GM23338 (cell line): ENCODE data around the gene TMEM163. TPM values are rescaled to one million over a fixed set of nuclear protein-coding genes. Genes with fewer than 3 reads are reported as not detected.

Experiments used
- ATAC-seq: fragments of 200-7000 bp; cut with Tn5 transposase; 3 replicates; pipeline ENCODE4 v1.9.1; 2020
- DNase-seq: peaks from one replicate; pipeline ENCODE4 v3.0.0-alpha.2; 2015; ENCODE audit warnings: low spot score
- H2AFZ ChIP-seq: fragments of 200-600 bp; sonication (generic); 2 replicates; pipeline ENCODE4 v1.8.0; 2016; ENCODE audit warnings: antibody characterized with exemption, mild to moderate bottlenecking, moderate library complexity
- H3F3A ChIP-seq: fragments of 200-600 bp; sonication (generic); replicated peaks from 2 replicates; pipeline ENCODE4 v1.8.0; 2017; ENCODE audit warnings: antibody characterized with exemption, mixed run types, low read depth
- H3K27ac ChIP-seq: fragments of 200-600 bp; sonication (generic); 2 replicates; pipeline ENCODE4 v1.6.1; 2016; ENCODE audit warnings: low read depth
- H3K27me3 ChIP-seq: fragments of 200-600 bp; sonication (generic); 2 replicates; pipeline ENCODE4 v1.8.0; 2016; ENCODE audit warnings: mild to moderate bottlenecking, mixed run types, moderate library complexity; ENCODE audit not compliant: insufficient read depth
- H3K36me3 ChIP-seq: fragments of 200-600 bp; sonication (generic); 2 replicates; pipeline ENCODE4 v1.8.0; 2016; ENCODE audit warnings: mild to moderate bottlenecking; ENCODE audit not compliant: insufficient read depth
- H3K4me1 ChIP-seq: fragments of 200-600 bp; sonication (generic); 2 replicates; pipeline ENCODE4 v1.8.0; 2016; ENCODE audit warnings: mild to moderate bottlenecking, moderate library complexity; ENCODE audit not compliant: insufficient read depth
- H3K4me2 ChIP-seq: fragments of 200-600 bp; sonication (generic); 2 replicates; pipeline ENCODE4 v1.7.1; 2017; ENCODE audit warnings: mixed run types
- H3K4me3 ChIP-seq: fragments of 200-600 bp; sonication (generic); 2 replicates; pipeline ENCODE4 v1.6.1; 2016; ENCODE audit warnings: mixed run types
- H3K79me2 ChIP-seq: fragments of 200-600 bp; sonication (generic); replicated peaks from 2 replicates; pipeline ENCODE4 v1.8.0; 2017; ENCODE audit warnings: mild to moderate bottlenecking; ENCODE audit not compliant: insufficient read depth
- H3K9me2 ChIP-seq: fragments of 200-600 bp; sonication (generic); 2 replicates; pipeline ENCODE4 v1.8.0; 2017; ENCODE audit not compliant: insufficient read depth
- H4K20me1 ChIP-seq: fragments of 200-600 bp; sonication (generic); replicated peaks from 2 replicates; pipeline ENCODE4 v1.8.0; 2017; ENCODE audit warnings: mild to moderate bottlenecking; ENCODE audit not compliant: insufficient read depth
- H3K27ac Mint-ChIP-seq: 2 replicates; pipeline ENCODE4 v1.8.0; 2020; ENCODE audit warnings: inconsistent platforms, mild to moderate bottlenecking, moderate library complexity, mixed read lengths
- H3K27me3 Mint-ChIP-seq: 3 replicates; pipeline ENCODE4 v1.8.0; 2022; ENCODE audit warnings: low read depth, mild to moderate bottlenecking, moderate library complexity, mixed read lengths, inconsistent platforms; ENCODE audit not compliant: insufficient read depth, poor library complexity
- H3K36me3 Mint-ChIP-seq: 3 replicates; pipeline ENCODE4 v1.8.0; 2021; ENCODE audit warnings: low read depth, mild to moderate bottlenecking, inconsistent platforms, moderate library complexity, mixed read lengths
- H3K4me1 Mint-ChIP-seq: 3 replicates; pipeline ENCODE4 v1.8.0; 2020; ENCODE audit warnings: mild to moderate bottlenecking, inconsistent platforms, mixed read lengths
- H3K4me3 Mint-ChIP-seq: 3 replicates; pipeline ENCODE4 v1.8.0; 2021; ENCODE audit warnings: moderate library complexity, mild to moderate bottlenecking, inconsistent platforms, mixed read lengths
- H3K9me3 Mint-ChIP-seq: 3 replicates; pipeline ENCODE4 v1.8.0; 2020; ENCODE audit warnings: moderate library complexity, mild to moderate bottlenecking, inconsistent platforms, mixed read lengths
- CREB1 ChIP-seq: fragments of 250-450 bp; sonication (Bioruptor Pico); IDR thresholded peaks from 2 replicates; pipeline ENCODE4 v1.5.0; 2020; ENCODE audit warnings: low read depth, mild to moderate bottlenecking, moderate library complexity
- EZH2 ChIP-seq: fragments of 200-600 bp; sonication (generic); IDR thresholded peaks from one replicate; pipeline ENCODE4 v1.8.0; 2017; ENCODE audit warnings: antibody characterized with exemption, mild to moderate bottlenecking, low read depth; ENCODE audit not compliant: unreplicated experiment
- EZH2phosphoT487 ChIP-seq: fragments of 200-600 bp; sonication (generic); IDR thresholded peaks from one replicate; pipeline ENCODE4 v1.8.1; 2018; ENCODE audit warnings: antibody characterized with exemption; ENCODE audit not compliant: unreplicated experiment
- JUNB ChIP-seq: IDR thresholded peaks from one replicate; pipeline ENCODE4 v1.6.1; 2016; ENCODE audit warnings: antibody characterized with exemption; ENCODE audit not compliant: unreplicated experiment
- NANOG ChIP-seq: IDR thresholded peaks from 2 replicates; pipeline ENCODE4 v1.6.1; 2016; ENCODE audit warnings: antibody characterized with exemption, borderline replicate concordance
- POLR2AphosphoS5 ChIP-seq: IDR thresholded peaks from 2 replicates; pipeline ENCODE4 v1.6.1; 2016; ENCODE audit warnings: antibody characterized with exemption, low read depth
- STAT1 ChIP-seq: IDR thresholded peaks from one replicate; pipeline ENCODE4 v1.6.1; 2016; ENCODE audit warnings: antibody characterized with exemption; ENCODE audit not compliant: unreplicated experiment
- ZNF114 ChIP-seq: fragments of 250-450 bp; sonication (Bioruptor Pico); IDR thresholded peaks from 2 replicates; pipeline ENCODE4 v1.5.0; 2020; ENCODE audit warnings: mild to moderate bottlenecking, moderate library complexity
- ZNF331 ChIP-seq: fragments of 250-450 bp; sonication (Bioruptor Pico); IDR thresholded peaks from 2 replicates; pipeline ENCODE4 v1.5.0; 2020; ENCODE audit warnings: low read depth, mild to moderate bottlenecking, moderate library complexity
- polyA plus RNA-seq: library from polyadenylated mRNA; unstranded; fragments of >200 nt; fragmentation: Nextera tagmentation; extraction: Ambion mirVana; gene quantifications from 2 replicates; pipeline ENCODE4 v1.2.1, GENCODE V29; 2016
- total RNA-seq: library from RNA; depleted of rRNA; stranded (reverse); fragments of >200 nt; shearing (Covaris generic); gene quantifications from 2 replicates; pipeline ENCODE4 v1.2.3, GENCODE V29; 2014
- TF ChIP-seq, protein P1 (sequence below): fragments of 250-450 bp; sonication (Bioruptor Pico); IDR thresholded peaks from 2 replicates; pipeline ENCODE4 v1.5.0; 2020; ENCODE audit warnings: mild to moderate bottlenecking, moderate library complexity
- TF ChIP-seq, protein P2 (sequence below), 2 experiments: fragments of 200-600 bp in 1 of 2; sonication (generic) in 1 of 2; conservative IDR thresholded peaks; 2 replicates each; pipeline versions ENCODE4 v1.5.1 to v1.6.1; 2016 to 2017; ENCODE audit warnings: antibody characterized with exemption in 2 of 2, low read depth in 2 of 2, mild to moderate bottlenecking in 2 of 2, moderate library complexity in 1 of 2
- TF ChIP-seq, protein P3 (sequence below): IDR thresholded peaks from one replicate; pipeline ENCODE4 v1.6.1; 2018; ENCODE audit warnings: antibody characterized with exemption; ENCODE audit not compliant: unreplicated experiment
- TF ChIP-seq, protein P4 (sequence below): IDR thresholded peaks from 2 replicates; pipeline ENCODE4 v1.6.1; 2016; ENCODE audit warnings: antibody characterized with exemption

Gene TMEM163
- total and polyA plus RNA-seq, 2 experiments from 2014 or later = 1.1 to 1.8 TPM

DNA sequence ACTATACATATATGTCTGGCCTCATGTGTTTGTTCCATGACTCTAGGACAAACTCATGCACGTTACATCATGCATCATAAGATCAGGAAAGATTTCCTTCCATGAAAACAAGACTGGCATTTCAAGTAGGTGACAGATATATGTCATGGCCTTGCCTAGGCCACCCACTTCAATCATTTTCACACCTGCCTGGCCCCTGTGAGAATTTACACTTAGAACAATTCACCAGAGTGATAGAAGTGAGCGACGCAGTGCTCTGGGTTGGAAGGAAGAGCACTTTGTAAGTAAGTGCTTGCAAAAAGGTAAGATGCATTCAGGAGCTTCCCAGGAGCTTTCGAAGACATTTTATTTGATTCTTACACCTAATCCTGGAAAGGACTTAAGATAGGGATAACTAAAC lies 39.5 kb downstream of the TMEM163 start:
- no peaks in the 10 kb centered on the region for H3K9me3 Mint-ChIP-seq
- no peaks in the 10 kb centered on the region for H3K36me3 Mint-ChIP-seq
- Histone ChIP-seq H3K79me2 (no peaks in the 10 kb centered on the region), H3K4me2 (no peak overlapping the region), H3F3A (no peaks in the 10 kb centered on the region), H4K20me1 (no peaks in the 10 kb centered on the region), H2AFZ (no peak overlapping the region), H3K9me2 (no peaks in the 10 kb centered on the region; the same call in 1 of the 2 replicates), H3K36me3 (no peaks in the 10 kb centered on the region), H3K4me3 (no peak overlapping the region), H3K4me1 (peaks cover 12% of the 10 kb centered on the region; the same call in 1 of the 2 replicates), H3K27me3 (no peaks in the 10 kb centered on the region), H3K27ac (no peak overlapping the region)
- no peak overlapping the region for H3K27ac Mint-ChIP-seq
- DNase-seq (no peak), ATAC-seq (no peak)
- no peak overlapping the region for H3K4me3 Mint-ChIP-seq
- peaks cover 31% of the 10 kb centered on the region for H3K4me1 Mint-ChIP-seq
- TF ChIP-seq, protein P1, sequence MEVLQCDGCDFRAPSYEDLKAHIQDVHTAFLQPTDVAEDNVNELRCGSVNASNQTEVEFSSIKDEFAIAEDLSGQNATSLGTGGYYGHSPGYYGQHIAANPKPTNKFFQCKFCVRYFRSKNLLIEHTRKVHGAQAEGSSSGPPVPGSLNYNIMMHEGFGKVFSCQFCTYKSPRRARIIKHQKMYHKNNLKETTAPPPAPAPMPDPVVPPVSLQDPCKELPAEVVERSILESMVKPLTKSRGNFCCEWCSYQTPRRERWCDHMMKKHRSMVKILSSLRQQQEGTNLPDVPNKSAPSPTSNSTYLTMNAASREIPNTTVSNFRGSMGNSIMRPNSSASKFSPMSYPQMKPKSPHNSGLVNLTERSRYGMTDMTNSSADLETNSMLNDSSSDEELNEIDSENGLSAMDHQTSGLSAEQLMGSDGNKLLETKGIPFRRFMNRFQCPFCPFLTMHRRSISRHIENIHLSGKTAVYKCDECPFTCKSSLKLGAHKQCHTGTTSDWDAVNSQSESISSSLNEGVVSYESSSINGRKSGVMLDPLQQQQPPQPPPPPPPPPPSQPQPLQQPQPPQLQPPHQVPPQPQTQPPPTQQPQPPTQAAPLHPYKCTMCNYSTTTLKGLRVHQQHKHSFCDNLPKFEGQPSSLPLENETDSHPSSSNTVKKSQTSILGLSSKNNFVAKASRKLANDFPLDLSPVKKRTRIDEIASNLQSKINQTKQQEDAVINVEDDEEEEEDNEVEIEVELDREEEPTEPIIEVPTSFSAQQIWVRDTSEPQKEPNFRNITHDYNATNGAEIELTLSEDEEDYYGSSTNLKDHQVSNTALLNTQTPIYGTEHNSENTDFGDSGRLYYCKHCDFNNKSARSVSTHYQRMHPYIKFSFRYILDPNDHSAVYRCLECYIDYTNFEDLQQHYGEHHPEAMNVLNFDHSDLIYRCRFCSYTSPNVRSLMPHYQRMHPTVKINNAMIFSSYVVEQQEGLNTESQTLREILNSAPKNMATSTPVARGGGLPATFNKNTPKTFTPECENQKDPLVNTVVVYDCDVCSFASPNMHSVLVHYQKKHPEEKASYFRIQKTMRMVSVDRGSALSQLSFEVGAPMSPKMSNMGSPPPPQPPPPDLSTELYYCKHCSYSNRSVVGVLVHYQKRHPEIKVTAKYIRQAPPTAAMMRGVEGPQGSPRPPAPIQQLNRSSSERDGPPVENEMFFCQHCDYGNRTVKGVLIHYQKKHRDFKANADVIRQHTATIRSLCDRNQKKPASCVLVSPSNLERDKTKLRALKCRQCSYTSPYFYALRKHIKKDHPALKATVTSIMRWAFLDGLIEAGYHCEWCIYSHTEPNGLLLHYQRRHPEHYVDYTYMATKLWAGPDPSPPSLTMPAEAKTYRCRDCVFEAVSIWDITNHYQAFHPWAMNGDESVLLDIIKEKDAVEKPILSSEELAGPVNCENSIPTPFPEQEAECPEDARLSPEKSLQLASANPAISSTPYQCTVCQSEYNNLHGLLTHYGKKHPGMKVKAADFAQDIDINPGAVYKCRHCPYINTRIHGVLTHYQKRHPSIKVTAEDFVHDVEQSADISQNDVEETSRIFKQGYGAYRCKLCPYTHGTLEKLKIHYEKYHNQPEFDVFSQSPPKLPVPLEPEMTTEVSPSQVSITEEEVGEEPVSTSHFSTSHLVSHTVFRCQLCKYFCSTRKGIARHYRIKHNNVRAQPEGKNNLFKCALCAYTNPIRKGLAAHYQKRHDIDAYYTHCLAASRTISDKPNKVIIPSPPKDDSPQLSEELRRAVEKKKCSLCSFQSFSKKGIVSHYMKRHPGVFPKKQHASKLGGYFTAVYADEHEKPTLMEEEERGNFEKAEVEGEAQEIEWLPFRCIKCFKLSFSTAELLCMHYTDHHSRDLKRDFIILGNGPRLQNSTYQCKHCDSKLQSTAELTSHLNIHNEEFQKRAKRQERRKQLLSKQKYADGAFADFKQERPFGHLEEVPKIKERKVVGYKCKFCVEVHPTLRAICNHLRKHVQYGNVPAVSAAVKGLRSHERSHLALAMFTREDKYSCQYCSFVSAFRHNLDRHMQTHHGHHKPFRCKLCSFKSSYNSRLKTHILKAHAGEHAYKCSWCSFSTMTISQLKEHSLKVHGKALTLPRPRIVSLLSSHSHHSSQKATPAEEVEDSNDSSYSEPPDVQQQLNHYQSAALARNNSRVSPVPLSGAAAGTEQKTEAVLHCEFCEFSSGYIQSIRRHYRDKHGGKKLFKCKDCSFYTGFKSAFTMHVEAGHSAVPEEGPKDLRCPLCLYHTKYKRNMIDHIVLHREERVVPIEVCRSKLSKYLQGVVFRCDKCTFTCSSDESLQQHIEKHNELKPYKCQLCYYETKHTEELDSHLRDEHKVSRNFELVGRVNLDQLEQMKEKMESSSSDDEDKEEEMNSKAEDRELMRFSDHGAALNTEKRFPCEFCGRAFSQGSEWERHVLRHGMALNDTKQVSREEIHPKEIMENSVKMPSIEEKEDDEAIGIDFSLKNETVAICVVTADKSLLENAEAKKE = no peak
- TF ChIP-seq EZH2phosphoT487 (no peak), JUNB (no peak), EZH2 (no peak), NANOG (no peak), POLR2AphosphoS5 (no peak), ZNF114 (CRISPR knock-in tag) (no peak), ZNF331 (no peak), STAT1 (no peak), CREB1 (CRISPR knock-in tag) (no peak)
- TF ChIP-seq, protein P2, sequence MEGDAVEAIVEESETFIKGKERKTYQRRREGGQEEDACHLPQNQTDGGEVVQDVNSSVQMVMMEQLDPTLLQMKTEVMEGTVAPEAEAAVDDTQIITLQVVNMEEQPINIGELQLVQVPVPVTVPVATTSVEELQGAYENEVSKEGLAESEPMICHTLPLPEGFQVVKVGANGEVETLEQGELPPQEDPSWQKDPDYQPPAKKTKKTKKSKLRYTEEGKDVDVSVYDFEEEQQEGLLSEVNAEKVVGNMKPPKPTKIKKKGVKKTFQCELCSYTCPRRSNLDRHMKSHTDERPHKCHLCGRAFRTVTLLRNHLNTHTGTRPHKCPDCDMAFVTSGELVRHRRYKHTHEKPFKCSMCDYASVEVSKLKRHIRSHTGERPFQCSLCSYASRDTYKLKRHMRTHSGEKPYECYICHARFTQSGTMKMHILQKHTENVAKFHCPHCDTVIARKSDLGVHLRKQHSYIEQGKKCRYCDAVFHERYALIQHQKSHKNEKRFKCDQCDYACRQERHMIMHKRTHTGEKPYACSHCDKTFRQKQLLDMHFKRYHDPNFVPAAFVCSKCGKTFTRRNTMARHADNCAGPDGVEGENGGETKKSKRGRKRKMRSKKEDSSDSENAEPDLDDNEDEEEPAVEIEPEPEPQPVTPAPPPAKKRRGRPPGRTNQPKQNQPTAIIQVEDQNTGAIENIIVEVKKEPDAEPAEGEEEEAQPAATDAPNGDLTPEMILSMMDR (conservative IDR thresholded peaks at IDR 0.05; ENCODE audit: low read depth in 2 of 2) = no peak
- TF ChIP-seq, protein P3, sequence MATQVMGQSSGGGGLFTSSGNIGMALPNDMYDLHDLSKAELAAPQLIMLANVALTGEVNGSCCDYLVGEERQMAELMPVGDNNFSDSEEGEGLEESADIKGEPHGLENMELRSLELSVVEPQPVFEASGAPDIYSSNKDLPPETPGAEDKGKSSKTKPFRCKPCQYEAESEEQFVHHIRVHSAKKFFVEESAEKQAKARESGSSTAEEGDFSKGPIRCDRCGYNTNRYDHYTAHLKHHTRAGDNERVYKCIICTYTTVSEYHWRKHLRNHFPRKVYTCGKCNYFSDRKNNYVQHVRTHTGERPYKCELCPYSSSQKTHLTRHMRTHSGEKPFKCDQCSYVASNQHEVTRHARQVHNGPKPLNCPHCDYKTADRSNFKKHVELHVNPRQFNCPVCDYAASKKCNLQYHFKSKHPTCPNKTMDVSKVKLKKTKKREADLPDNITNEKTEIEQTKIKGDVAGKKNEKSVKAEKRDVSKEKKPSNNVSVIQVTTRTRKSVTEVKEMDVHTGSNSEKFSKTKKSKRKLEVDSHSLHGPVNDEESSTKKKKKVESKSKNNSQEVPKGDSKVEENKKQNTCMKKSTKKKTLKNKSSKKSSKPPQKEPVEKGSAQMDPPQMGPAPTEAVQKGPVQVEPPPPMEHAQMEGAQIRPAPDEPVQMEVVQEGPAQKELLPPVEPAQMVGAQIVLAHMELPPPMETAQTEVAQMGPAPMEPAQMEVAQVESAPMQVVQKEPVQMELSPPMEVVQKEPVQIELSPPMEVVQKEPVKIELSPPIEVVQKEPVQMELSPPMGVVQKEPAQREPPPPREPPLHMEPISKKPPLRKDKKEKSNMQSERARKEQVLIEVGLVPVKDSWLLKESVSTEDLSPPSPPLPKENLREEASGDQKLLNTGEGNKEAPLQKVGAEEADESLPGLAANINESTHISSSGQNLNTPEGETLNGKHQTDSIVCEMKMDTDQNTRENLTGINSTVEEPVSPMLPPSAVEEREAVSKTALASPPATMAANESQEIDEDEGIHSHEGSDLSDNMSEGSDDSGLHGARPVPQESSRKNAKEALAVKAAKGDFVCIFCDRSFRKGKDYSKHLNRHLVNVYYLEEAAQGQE = no peak
- TF ChIP-seq, protein P4, sequence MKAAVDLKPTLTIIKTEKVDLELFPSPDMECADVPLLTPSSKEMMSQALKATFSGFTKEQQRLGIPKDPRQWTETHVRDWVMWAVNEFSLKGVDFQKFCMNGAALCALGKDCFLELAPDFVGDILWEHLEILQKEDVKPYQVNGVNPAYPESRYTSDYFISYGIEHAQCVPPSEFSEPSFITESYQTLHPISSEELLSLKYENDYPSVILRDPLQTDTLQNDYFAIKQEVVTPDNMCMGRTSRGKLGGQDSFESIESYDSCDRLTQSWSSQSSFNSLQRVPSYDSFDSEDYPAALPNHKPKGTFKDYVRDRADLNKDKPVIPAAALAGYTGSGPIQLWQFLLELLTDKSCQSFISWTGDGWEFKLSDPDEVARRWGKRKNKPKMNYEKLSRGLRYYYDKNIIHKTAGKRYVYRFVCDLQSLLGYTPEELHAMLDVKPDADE = no peak
- no peaks in the 10 kb centered on the region for H3K27me3 Mint-ChIP-seq
